Activated T-cell treated with anti-CD3 and anti-CD28 coated beads for 24 hours (primary cell): Measurements from ENCODE around the gene LIPH.
"Not testable (repeated sequence)": the region's sequence is repeated elsewhere in the genome, so short reads cannot be mapped to it uniquely, and the experiment has no call there.

Experiments used
- DNase-seq: peaks from one replicate; pipeline ENCODE4 v3.0.0-alpha.2; 2020; ENCODE audit warnings: low read depth

The LIPH gene

GRCh38 chr3:185552358-185552877 is at the start of gene LIPH:
LIPH (minus strand) TSS chr3:185552588; CDS start chr3:185552471, 117 bp downstream.
- peak; percentile 36 for DNase-seq

- DNase-seq, result no peak
These were observed 43.1 kb upstream of the LIPH start for GRCh38 chr3:185595526-185595925.

GRCh38 chr3:185594073-185594472 is 41.7 kb upstream of the LIPH start:
- no peak for DNase-seq

GRCh38 chr3:185586686-185587039 is 34.3 kb upstream of the LIPH start:
- DNase-seq, result no peak

- DNase-seq, result peak; percentile 100
These were observed 33.7 kb upstream of the LIPH start, which contains the start of gene SENP2 for GRCh38 chr3:185585859-185586685. SENP2 (plus strand) TSS chr3:185586295; CDS start chr3:185586414, 119 bp downstream.

- DNase-seq, result no peak
These were observed 33.1 kb upstream of the LIPH start for GRCh38 chr3:185585518-185585858.

- DNase-seq, result no peak
These were observed 32.3 kb upstream of the LIPH start for GRCh38 chr3:185584686-185585085.

GRCh38 chr3:185583925-185584324 is 31.5 kb upstream of the LIPH start:
- no peak for DNase-seq

- no peak for DNase-seq
These were observed 30.5 kb upstream of the LIPH start for GRCh38 chr3:185582871-185583270.

GRCh38 chr3:185582236-185582635 is 29.8 kb upstream of the LIPH start:
- no peak for DNase-seq

GRCh38 chr3:185575108-185575869 is 22.9 kb upstream of the LIPH start:
- DNase-seq, result peak; percentile 17

GRCh38 chr3:185572183-185572582 is 19.8 kb upstream of the LIPH start:
- no peak for DNase-seq

- DNase-seq, result no peak
These were observed 9.6 kb upstream of the LIPH start for GRCh38 chr3:185561958-185562357.

- DNase-seq, result no peak
These were observed 9.1 kb upstream of the LIPH start for GRCh38 chr3:185561374-185561943.

GRCh38 chr3:185560676-185561075 is 8.3 kb upstream of the LIPH start:
- no peak for DNase-seq

GRCh38 chr3:185559706-185560090 is 7.3 kb upstream of the LIPH start:
- DNase-seq, result no peak

GRCh38 chr3:185558395-185558794 is 6.0 kb upstream of the LIPH start:
- no peak for DNase-seq

GRCh38 chr3:185556640-185557039 is 4.3 kb upstream of the LIPH start:
- DNase-seq, result not testable (repeated sequence)

- DNase-seq, result no peak
These were observed 3.5 kb upstream of the LIPH start for GRCh38 chr3:185555860-185556347.

GRCh38 chr3:185555101-185555501 is 2.7 kb upstream of the LIPH start:
- no peak for DNase-seq

- no peak for DNase-seq
These were observed 2.7 kb downstream of the LIPH start for GRCh38 chr3:185549651-185550111.

GRCh38 chr3:185549122-185549521 is 3.3 kb downstream of the LIPH start:
- no peak for DNase-seq

- DNase-seq, result no peak
These were observed 11.7 kb downstream of the LIPH start for GRCh38 chr3:185540695-185541094.
